GM12875 (cell line): ENCODE results near the gene KCNJ11.

Source experiments
- H3K4me3 ChIP-seq: one replicate; pipeline ENCODE4 v1.5.1; 2011; ENCODE audit warnings: low read depth, low read length, control low read depth
- TF ChIP-seq, protein P1 (sequence below): IDR thresholded peaks from 2 replicates; pipeline ENCODE4 v1.5.1; 2011; ENCODE audit warnings: low read depth, mild to moderate bottlenecking, control low read depth, inconsistent platforms, low read length, moderate library complexity, borderline replicate concordance; ENCODE audit not compliant: insufficient read depth

Gene KCNJ11

GRCh38 chr11:17350455-17351171, 37.8 kb downstream of the KCNJ11 start:
- TF ChIP-seq, protein P1, sequence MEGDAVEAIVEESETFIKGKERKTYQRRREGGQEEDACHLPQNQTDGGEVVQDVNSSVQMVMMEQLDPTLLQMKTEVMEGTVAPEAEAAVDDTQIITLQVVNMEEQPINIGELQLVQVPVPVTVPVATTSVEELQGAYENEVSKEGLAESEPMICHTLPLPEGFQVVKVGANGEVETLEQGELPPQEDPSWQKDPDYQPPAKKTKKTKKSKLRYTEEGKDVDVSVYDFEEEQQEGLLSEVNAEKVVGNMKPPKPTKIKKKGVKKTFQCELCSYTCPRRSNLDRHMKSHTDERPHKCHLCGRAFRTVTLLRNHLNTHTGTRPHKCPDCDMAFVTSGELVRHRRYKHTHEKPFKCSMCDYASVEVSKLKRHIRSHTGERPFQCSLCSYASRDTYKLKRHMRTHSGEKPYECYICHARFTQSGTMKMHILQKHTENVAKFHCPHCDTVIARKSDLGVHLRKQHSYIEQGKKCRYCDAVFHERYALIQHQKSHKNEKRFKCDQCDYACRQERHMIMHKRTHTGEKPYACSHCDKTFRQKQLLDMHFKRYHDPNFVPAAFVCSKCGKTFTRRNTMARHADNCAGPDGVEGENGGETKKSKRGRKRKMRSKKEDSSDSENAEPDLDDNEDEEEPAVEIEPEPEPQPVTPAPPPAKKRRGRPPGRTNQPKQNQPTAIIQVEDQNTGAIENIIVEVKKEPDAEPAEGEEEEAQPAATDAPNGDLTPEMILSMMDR: no peak
- H3K4me3 ChIP-seq: no peak overlapping the region

DNA sequence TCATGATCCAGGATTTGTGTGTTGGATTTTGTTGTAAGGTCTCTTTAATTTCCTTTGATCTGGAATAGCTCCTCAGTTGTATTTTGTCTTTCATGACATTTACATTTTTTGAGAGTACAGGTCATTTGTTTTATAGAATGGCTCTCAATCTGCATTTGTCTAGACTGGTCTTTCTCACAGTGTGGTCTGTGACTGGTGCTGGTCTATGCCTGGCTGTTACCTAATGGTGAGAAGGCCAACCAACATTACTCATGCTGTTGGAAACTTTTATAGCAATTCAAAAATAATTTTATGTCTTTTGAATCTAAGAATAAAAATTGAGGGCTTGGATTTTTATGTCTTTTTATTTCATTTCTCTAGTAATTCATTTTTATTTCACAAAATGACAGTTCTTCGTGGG, 40.8 kb downstream of the KCNJ11 start:
- TF ChIP-seq, protein P1: no peak
- no peak overlapping the region for H3K4me3 ChIP-seq

GRCh38 chr11:17343907-17344306, 44.6 kb downstream of the KCNJ11 start:
- H3K4me3 ChIP-seq: no peak overlapping the region
- TF ChIP-seq, protein P1: no peak

- TF ChIP-seq, protein P1: no peak
- no peak overlapping the region for H3K4me3 ChIP-seq
Measured at GRCh38 chr11:17343257-17343656, 45.2 kb downstream of the KCNJ11 start.
